HEK293 (cell line): ENCODE data around the gene SLC51A.
"Not testable (repeated sequence)": the region's sequence is repeated elsewhere in the genome, so short reads cannot be mapped to it uniquely, and the experiment has no call there.

ENCODE experiments used
- CTCF ChIA-PET: fragments of 350-600 bp; formaldehyde crosslinking; extraction: SDS; loops from one replicate; lab custom pipeline; 2021; ENCODE audit warnings: antibody characterized with exemption; lab: Yijun Ruan, JAX
- POLR2A ChIA-PET: fragments of 300-600 bp; formaldehyde crosslinking; extraction: SDS; loops from one replicate; lab custom pipeline; 2020; ENCODE audit warnings: antibody characterized with exemption, inconsistent platforms; lab: Yijun Ruan, JAX
- H3K27ac ChIP-seq: fragments of 200-500 bp; sonication (Bioruptor generic); 2 replicates; pipeline ENCODE4 v1.5.1; 2014; ENCODE audit warnings: low read depth, low read length, control low read depth, inconsistent platforms; ENCODE audit errors: extremely low read depth
- H3K36me3 ChIP-seq, 2 experiments: fragments of 200-500 bp in 1 of 2; sonication (Bioruptor generic) in 1 of 2; 1 replicate in 1 of 2; 2 replicates in 1 of 2; pipeline ENCODE4 v1.5.1; 2014 to 2017; ENCODE audit warnings: inconsistent platforms in 2 of 2, low read length in 2 of 2; ENCODE audit not compliant: control insufficient read depth in 2 of 2, insufficient read depth in 1 of 2
- H3K4me1 ChIP-seq: fragments of 200-500 bp; sonication (Bioruptor generic); 2 replicates; pipeline ENCODE4 v1.5.1; 2014; ENCODE audit warnings: mild to moderate bottlenecking, low read length, inconsistent platforms; ENCODE audit not compliant: control insufficient read depth, insufficient read depth
- H3K4me3 ChIP-seq: 2 replicates; pipeline ENCODE4 v1.5.1; 2011; ENCODE audit warnings: low read depth, mild to moderate bottlenecking, control low read depth, low read length, moderate library complexity
- H3K9me3 ChIP-seq: fragments of 200-500 bp; sonication (Bioruptor generic); 2 replicates; pipeline ENCODE4 v1.5.1; 2014; ENCODE audit warnings: low read depth, low read length, inconsistent platforms; ENCODE audit not compliant: control insufficient read depth, insufficient read depth
- KLF8 ChIP-seq: fragments of 450-650 bp; formaldehyde crosslinking; IDR thresholded peaks from 2 replicates; pipeline ENCODE4 v1.5.1; 2016; ENCODE audit warnings: missing biosample characterization, missing genetic modification characterization
- KLF9 ChIP-seq: fragments of 450-650 bp; formaldehyde crosslinking; IDR thresholded peaks from 2 replicates; pipeline ENCODE4 v1.5.1; 2016; ENCODE audit warnings: missing biosample characterization, missing genetic modification characterization, low read depth
- SCRT1 ChIP-seq: fragments of 450-650 bp; formaldehyde crosslinking; IDR thresholded peaks from 2 replicates; pipeline ENCODE4 v1.5.1; 2016; ENCODE audit warnings: missing biosample characterization, missing genetic modification characterization, borderline replicate concordance
- WT1 ChIP-seq: fragments of 450-650 bp; formaldehyde crosslinking; IDR thresholded peaks from 2 replicates; pipeline ENCODE4 v1.5.1; 2016; ENCODE audit warnings: missing biosample characterization, missing genetic modification characterization
- ZBTB1 ChIP-seq: fragments of 450-650 bp; formaldehyde crosslinking; IDR thresholded peaks from 2 replicates; pipeline ENCODE4 v1.5.1; 2016; ENCODE audit warnings: missing biosample characterization, missing genetic modification characterization
- ZBTB48 ChIP-seq: fragments of 450-650 bp; formaldehyde crosslinking; IDR thresholded peaks from 2 replicates; pipeline ENCODE4 v1.5.1; 2016; ENCODE audit warnings: missing biosample characterization, missing genetic modification characterization
- ZNF112 ChIP-seq: fragments of 450-650 bp; formaldehyde crosslinking; IDR thresholded peaks from 2 replicates; pipeline ENCODE4 v1.5.0; 2017; ENCODE audit warnings: missing biosample characterization, missing genetic modification characterization
- ZNF121 ChIP-seq: fragments of 450-650 bp; formaldehyde crosslinking; IDR thresholded peaks from 2 replicates; pipeline ENCODE4 v1.5.1; 2016; ENCODE audit warnings: missing biosample characterization, missing genetic modification characterization
- ZNF175 ChIP-seq: fragments of 450-650 bp; formaldehyde crosslinking; IDR thresholded peaks from 2 replicates; pipeline ENCODE4 v1.5.1; 2016; ENCODE audit warnings: missing biosample characterization, missing genetic modification characterization
- ZNF335 ChIP-seq: fragments of 450-650 bp; formaldehyde crosslinking; conservative IDR thresholded peaks from 2 replicates; pipeline ENCODE4 v1.5.1; 2016; ENCODE audit warnings: missing biosample characterization, missing genetic modification characterization
- ZNF510 ChIP-seq: fragments of 450-650 bp; formaldehyde crosslinking; IDR thresholded peaks from 2 replicates; pipeline ENCODE4 v1.5.1; 2018; ENCODE audit warnings: mild to moderate bottlenecking, missing genetic modification characterization, missing biosample characterization; ENCODE audit not compliant: insufficient replicate concordance
- ZNF529 ChIP-seq: fragments of 450-650 bp; formaldehyde crosslinking; IDR thresholded peaks from 2 replicates; pipeline ENCODE4 v1.5.1; 2017; ENCODE audit warnings: missing genetic modification characterization, missing biosample characterization; ENCODE audit not compliant: insufficient replicate concordance
- ZNF555 ChIP-seq: fragments of 450-650 bp; formaldehyde crosslinking; conservative IDR thresholded peaks from 2 replicates; pipeline ENCODE4 v1.5.1; 2017; ENCODE audit warnings: missing biosample characterization, mild to moderate bottlenecking, missing genetic modification characterization, inconsistent platforms
- ZNF571 ChIP-seq: fragments of 450-650 bp; formaldehyde crosslinking; IDR thresholded peaks from 2 replicates; pipeline ENCODE4 v1.5.0; 2017; ENCODE audit warnings: missing biosample characterization, missing genetic modification characterization
- ZNF610 ChIP-seq: fragments of 450-650 bp; formaldehyde crosslinking; IDR thresholded peaks from 2 replicates; pipeline ENCODE4 v1.5.1; 2016; ENCODE audit warnings: missing biosample characterization, missing genetic modification characterization, borderline replicate concordance
- ZNF677 ChIP-seq: fragments of 450-650 bp; IDR thresholded peaks from 2 replicates; pipeline ENCODE4 v1.5.0; 2018; ENCODE audit warnings: missing biosample characterization, mild to moderate bottlenecking, missing genetic modification characterization, moderate library complexity
- ZNF707 ChIP-seq: fragments of 450-650 bp; formaldehyde crosslinking; IDR thresholded peaks from 2 replicates; pipeline ENCODE4 v1.5.1; 2016; ENCODE audit warnings: missing biosample characterization, missing genetic modification characterization
- ZNF830 ChIP-seq: fragments of 450-650 bp; IDR thresholded peaks from 2 replicates; pipeline ENCODE4 v1.5.0; 2018; ENCODE audit warnings: missing biosample characterization, missing genetic modification characterization, low read depth, mild to moderate bottlenecking, moderate library complexity
- TF ChIP-seq, protein P1 (sequence below): fragments of 450-650 bp; formaldehyde crosslinking; IDR thresholded peaks from 2 replicates; pipeline ENCODE4 v1.5.1; 2017; ENCODE audit warnings: missing biosample characterization, missing genetic modification characterization
- TF ChIP-seq, protein P2 (sequence below): fragments of 450-650 bp; formaldehyde crosslinking; IDR thresholded peaks from 2 replicates; pipeline ENCODE4 v1.5.1; 2016; ENCODE audit warnings: missing biosample characterization, missing genetic modification characterization
- TF ChIP-seq, protein P3 (sequence below): fragments of 450-650 bp; formaldehyde crosslinking; IDR thresholded peaks from 2 replicates; pipeline ENCODE4 v1.5.1; 2016; ENCODE audit warnings: missing biosample characterization, missing genetic modification characterization, low read depth

SLC51A gene

DNA sequence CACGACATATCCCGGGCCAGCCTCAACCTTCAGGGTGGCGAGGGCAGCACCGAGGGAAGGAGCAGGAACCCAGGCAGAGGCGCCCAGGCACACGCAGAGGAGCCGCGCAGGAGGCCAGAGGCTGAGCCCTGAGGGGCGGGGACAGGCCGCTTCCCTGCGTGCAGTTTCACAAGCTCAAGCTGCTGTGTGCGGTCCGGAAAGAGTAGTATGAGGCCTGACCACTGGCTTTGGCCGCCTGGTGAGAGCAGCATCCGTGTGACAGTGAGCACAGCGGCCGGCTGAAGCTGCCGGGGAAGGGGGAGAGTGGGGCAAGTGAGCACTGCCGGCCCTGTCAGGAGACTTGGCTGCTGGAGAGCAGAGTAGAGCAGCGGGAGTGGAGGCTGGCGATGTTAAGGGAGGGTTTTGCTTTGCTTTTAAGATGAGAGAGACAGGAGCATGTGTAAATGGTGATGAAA, 13.8 kb upstream of the SLC51A start:
- H3K36me3 ChIP-seq, result no peaks in the 10 kb centered on the region
- ChIA-PET CTCF (no interaction called here), POLR2A (no interaction called here)
- no peak overlapping the region for H3K4me3 ChIP-seq
- no peak overlapping the region for H3K27ac ChIP-seq
- TF ChIP-seq ZBTB48 (tag by site-specific recombination) (no peak), ZNF529 (tag by site-specific recombination) (no peak)
- TF ChIP-seq, all 188 proteins: peak for 0
- Histone ChIP-seq H3K4me1 (no peaks in the 10 kb centered on the region), H3K9me3 (no peaks in the 10 kb centered on the region)

DNA sequence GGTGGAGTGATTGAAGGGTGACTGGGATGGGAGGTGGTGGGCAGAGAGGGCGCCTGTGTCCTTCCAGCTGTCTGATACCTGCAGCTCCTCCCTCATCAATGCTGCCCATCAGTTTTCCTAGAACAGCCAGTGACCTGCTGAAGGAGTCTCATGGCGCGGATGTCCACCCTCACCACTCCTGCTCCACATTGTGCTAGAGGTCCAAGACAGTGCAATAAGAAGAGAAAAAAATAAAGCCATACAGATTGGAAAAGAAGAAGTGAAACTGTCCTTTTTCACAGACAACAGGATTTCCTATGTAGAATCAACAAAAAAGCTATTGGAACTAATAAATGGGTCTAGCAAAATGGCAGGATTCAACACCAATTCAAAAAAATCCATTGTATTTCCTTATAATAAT, 12.5 kb upstream of the SLC51A start:
- H3K27ac ChIP-seq, result no peak overlapping the region
- TF ChIP-seq ZNF677 (no peak), WT1 (tag by site-specific recombination) (no peak), ZNF510 (tag by site-specific recombination) (no peak), ZNF112 (tag by site-specific recombination) (no peak), ZNF610 (no peak)
- TF ChIP-seq, protein P1, sequence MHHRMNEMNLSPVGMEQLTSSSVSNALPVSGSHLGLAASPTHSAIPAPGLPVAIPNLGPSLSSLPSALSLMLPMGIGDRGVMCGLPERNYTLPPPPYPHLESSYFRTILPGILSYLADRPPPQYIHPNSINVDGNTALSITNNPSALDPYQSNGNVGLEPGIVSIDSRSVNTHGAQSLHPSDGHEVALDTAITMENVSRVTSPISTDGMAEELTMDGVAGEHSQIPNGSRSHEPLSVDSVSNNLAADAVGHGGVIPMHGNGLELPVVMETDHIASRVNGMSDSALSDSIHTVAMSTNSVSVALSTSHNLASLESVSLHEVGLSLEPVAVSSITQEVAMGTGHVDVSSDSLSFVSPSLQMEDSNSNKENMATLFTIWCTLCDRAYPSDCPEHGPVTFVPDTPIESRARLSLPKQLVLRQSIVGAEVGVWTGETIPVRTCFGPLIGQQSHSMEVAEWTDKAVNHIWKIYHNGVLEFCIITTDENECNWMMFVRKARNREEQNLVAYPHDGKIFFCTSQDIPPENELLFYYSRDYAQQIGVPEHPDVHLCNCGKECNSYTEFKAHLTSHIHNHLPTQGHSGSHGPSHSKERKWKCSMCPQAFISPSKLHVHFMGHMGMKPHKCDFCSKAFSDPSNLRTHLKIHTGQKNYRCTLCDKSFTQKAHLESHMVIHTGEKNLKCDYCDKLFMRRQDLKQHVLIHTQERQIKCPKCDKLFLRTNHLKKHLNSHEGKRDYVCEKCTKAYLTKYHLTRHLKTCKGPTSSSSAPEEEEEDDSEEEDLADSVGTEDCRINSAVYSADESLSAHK (tag by site-specific recombination), result no peak
- TF ChIP-seq, all 188 proteins: peak for 0

DNA sequence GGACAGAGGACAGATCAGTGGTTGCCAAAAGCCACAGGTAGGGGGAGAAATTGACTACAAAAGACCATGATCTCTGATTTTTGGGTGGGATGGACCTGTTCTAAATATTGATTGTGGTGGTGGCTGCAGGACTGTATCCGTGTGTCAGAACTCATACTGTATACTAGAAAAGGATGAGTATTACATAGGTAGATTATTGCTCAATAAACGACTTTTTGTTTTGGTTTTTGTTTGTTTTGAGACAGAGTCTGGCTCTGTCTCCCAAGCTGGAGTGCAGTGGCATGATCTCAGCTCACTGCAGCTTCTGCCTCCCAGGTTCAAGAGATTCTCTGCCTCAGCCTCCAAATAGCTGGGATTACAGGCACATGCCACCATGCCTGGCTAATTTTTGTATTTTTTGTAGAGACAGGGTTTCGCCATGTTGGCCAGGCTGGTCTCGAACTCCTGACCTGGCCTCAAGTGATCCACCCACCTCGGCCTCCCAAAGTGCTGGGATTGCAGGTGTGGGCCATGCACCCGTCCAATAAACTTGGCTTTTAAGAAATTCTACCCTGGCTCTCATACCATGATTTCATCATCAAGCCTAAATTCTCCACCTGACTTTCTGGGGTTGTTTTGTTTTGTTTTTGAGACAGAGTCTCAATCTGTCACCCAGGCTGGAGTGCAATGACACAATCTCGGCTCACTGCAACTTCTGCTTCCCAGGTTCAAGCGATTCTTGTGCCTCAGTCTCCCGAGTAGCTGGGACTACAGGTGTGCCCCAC, 10.7 kb upstream of the SLC51A start:
- POLR2A ChIA-PET, H3K4me1 ChIP-seq: not testable (repeated sequence)
- CTCF ChIA-PET, result interaction anchor here (0.7 to 1.2 kb wide), 2 partner anchors 9 to 313 kb away, joined by 3 read pairs; no protein-coding TSS in a partner anchor

More for the DNA sequence above, 12.5 kb upstream of the SLC51A start:
- H3K4me1 ChIP-seq, result no peaks in the 10 kb centered on the region
- H3K4me3 ChIP-seq, result no peak overlapping the region
- no peaks in the 10 kb centered on the region for H3K36me3 ChIP-seq
- POLR2A ChIA-PET, result no interaction called here
- no peaks in the 10 kb centered on the region for H3K9me3 ChIP-seq
- CTCF ChIA-PET, result interaction anchor here (0.7 kb wide), 1 partner anchor 689 kb away, joined by 5 read pairs; no protein-coding TSS in a partner anchor

DNA sequence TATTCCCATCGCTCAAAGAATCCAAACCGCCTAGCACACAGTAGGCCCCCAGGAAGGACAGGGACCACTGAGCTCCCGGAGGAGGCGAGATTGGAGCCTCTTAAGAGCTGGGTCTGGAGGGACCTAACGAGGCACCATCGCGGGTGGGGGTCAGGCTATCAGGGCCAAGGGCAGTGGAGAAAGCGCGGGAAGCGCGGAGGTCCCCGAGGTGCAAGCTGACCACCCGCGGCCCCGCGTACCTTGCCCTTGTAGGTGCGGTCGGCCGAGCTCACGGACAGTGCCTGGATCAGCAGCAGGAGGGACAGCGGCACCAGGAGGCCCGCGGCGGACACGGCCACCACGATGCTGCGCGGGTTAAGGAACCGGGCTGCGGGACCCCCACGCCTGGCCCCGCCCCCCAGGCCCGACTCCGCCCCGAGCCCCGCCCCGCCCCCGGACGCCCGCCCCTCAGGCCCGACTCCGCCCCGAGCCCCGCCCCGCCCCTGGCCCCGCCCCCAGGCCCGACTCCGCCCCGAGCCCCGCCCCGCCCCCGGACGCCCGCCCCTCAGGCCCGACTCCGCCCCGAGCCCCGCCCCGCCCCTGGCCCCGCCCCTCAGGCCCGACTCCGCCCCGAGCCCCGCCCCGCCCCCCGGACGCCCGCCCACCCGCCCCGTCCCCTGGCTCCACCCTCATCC, 9.0 kb upstream of the SLC51A start:
- Histone ChIP-seq H3K9me3 (no peaks in the 10 kb centered on the region), H3K4me3 (peak overlapping the region; percentile 7; the same call in 1 of the 2 replicates), H3K4me1 (no peaks in the 10 kb centered on the region), H3K36me3 (no peaks in the 10 kb centered on the region), H3K27ac (no peak overlapping the region)
- ChIA-PET POLR2A (no interaction called here), CTCF (interaction anchor here (0.5 to 0.9 kb wide), 2 partner anchors 12 to 280 kb away, joined by 3 to 4 read pairs; no protein-coding TSS in a partner anchor)
- no peak for TF ChIP-seq ZNF571
- no peak for TF ChIP-seq ZNF830 (tag by site-specific recombination)
- TF ChIP-seq, protein P2, sequence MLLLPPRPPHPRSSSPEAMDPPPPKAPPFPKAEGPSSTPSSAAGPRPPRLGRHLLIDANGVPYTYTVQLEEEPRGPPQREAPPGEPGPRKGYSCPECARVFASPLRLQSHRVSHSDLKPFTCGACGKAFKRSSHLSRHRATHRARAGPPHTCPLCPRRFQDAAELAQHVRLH, result no peak
- TF ChIP-seq ZBTB1, result no peak
- no peak for TF ChIP-seq ZNF335 (tag by site-specific recombination)
- peak; percentile 65; the same call in 1 of the 2 replicates for TF ChIP-seq ZNF121 (tag by site-specific recombination)
- no peak for TF ChIP-seq ZNF707 (tag by site-specific recombination)
- TF ChIP-seq ZNF555 (tag by site-specific recombination), result no peak
- TF ChIP-seq ZNF175 (tag by site-specific recombination), result no peak
- 0 out of 2 replicates have a peak, but pooled peaks have one; percentile 18 for TF ChIP-seq KLF8 (tag by site-specific recombination)
- no peak for TF ChIP-seq SCRT1 (tag by site-specific recombination)
- TF ChIP-seq, protein P3, sequence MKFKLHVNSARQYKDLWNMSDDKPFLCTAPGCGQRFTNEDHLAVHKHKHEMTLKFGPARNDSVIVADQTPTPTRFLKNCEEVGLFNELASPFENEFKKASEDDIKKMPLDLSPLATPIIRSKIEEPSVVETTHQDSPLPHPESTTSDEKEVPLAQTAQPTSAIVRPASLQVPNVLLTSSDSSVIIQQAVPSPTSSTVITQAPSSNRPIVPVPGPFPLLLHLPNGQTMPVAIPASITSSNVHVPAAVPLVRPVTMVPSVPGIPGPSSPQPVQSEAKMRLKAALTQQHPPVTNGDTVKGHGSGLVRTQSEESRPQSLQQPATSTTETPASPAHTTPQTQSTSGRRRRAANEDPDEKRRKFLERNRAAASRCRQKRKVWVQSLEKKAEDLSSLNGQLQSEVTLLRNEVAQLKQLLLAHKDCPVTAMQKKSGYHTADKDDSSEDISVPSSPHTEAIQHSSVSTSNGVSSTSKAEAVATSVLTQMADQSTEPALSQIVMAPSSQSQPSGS (tag by site-specific recombination), result no peak
- TF ChIP-seq KLF9 (tag by site-specific recombination), result no peak

More for the DNA sequence above, 10.7 kb upstream of the SLC51A start:
- not testable (repeated sequence) for H3K36me3 ChIP-seq, H3K27ac ChIP-seq, H3K4me3 ChIP-seq, H3K9me3 ChIP-seq
